Astrocyte (in vitro differentiated cells and primary cell): Measurements from ENCODE around the gene MYL10.

Experiments
- CTCF ChIP-seq: IDR thresholded peaks from 2 replicates; pipeline ENCODE4 v1.5.1; 2011; ENCODE audit warnings: low read depth, mild to moderate bottlenecking, inconsistent platforms, low read length, moderate library complexity; ENCODE audit not compliant: insufficient read depth
- EZH2 ChIP-seq: IDR thresholded peaks from 2 replicates; pipeline ENCODE4 v1.6.1; 2012; ENCODE audit warnings: mild to moderate bottlenecking, low read length, inconsistent platforms; ENCODE audit not compliant: insufficient read depth

- TF ChIP-seq EZH2 = no peak
- TF ChIP-seq CTCF = no peak
These were observed 56.9 kb downstream of the MYL10 start for GRCh38 chr7:101572156-101572555.
